Kasumi-1 (cell line): ENCODE results near the gene DMD.
"Not testable (repeated sequence)": the region's sequence is repeated elsewhere in the genome, so short reads cannot be mapped to it uniquely, and the experiment has no call there.

Source experiments
- DNase-seq, 2 experiments: peaks; one replicate each; lab custom pipeline; 2025; lab: John Stamatoyannopoulos, UW

The DMD gene

GRCh38 chrX:32847921-32848320 is 363.4 kb downstream of the DMD start:
- DNase-seq, result no peak

DNA sequence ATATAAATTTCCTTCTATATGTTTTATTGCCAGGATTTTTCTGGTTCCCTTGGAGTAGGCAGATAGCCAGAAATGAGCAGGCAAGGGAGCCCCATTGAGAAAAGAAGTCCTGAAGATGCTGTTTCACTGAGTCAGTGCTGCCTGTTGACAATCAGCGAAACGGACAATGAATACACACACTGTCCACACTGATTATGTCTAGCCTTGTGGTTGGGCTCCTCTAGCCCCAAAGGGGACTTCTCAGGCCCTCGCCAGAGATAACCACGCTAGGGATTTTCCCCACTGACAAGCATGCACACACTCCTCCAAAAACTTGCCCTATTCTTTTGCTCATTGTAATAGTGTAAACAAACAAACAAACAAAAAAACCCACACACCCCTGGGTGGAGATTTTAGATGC is 369.3 kb downstream of the DMD start:
- no peak for DNase-seq

- DNase-seq, result no peak
Measured at GRCh38 chrX:32839781-32840180, 371.6 kb downstream of the DMD start.

DNA sequence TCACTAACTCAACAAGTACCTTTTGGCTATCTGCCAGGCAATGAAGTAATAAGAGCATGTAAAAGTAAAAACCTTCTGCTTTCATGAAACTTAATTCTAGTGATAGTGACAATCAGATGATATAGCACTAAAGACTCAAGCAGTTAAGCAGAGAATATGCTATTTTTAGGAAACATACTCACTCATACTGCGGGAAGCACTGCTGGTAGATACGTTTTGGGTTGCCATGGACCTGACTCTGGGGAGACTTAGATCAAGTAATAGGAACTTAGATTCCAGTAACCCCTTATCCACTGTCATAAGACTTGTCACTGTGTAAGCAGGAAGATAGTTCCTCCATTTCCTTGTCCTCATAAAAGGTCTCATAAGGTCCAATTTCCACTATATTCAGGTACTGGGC is 386.3 kb downstream of the DMD start:
- DNase-seq, result no peak

DNA sequence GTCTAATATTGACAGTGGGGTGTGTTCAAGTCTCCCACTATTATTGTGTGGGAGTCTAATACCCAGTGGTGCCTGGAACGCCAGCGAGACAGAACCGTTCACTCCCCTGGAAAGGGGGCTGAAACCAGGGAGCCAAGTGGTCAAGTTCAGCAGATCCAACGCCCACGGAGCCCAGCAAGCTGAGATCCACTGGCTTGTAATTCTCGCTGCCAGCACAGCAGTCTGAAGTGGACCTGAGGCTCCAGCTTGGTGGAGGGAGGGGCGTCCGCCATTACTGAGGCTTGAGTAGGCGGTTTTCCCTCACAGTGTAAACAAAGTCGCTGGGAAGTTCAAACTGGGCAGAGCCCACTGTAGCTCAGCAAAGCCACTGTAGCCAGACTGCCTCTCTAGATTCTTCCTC is 407.3 kb downstream of the DMD start:
- no peak for DNase-seq

DNA sequence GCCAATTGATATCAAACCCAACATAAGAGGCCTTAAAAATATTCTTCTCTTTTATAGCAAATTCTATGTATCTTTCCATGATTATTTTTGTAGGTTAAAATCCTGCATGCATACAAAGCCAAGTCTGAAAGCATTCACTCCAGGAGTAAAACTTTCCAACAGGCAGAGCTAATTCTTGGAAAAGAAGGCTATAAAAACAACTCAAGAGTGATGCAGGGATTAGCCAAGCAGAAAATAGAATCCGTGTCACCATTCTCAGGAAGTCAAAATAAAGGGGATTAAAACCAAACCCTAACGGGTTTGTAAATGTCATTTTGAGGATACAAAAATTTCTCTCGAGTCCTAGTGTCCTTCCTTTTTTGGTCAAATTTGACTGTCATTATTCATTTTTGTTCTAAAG is 412.4 kb downstream of the DMD start:
- no peak for DNase-seq

DNA sequence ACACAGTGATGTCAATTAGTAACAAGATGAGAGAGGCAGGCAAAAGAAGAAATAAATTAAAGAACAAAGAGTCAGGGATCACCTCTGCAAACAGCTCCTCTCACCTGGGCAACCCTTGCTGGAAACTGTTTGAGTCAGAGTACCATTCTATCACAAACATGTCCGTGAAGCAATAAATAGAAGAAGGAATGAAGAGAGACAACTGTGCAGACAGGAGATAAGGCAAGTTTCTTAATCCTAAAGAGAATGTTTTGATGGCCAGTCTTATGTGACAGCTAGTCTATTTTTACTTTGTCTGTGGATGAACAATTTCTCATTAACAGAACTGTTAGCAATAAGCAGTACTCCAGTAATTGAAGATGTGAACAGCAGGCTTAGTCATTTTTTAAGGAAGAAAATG is 422.4 kb downstream of the DMD start:
- no peak for DNase-seq

DNA sequence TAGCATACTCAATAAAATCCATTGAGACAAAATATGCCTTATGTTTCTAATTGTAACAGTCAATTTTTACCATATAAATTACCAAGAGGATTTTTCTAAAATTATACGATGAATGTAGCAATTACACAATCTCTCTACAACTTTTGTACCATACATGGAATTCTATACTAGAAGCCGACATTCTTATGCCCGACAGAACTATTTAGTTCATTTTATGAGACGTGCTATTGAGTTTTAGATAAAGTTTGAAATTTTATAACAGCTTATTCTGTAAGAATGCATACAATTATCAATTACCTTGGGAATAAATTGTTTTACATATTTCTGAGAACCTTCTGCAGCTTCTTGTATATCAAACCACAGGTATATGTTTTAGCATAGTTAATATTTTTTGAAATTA is 431.2 kb downstream of the DMD start:
- no peak for DNase-seq

- DNase-seq, result no peak
Measured at GRCh38 chrX:32778965-32779364, 432.4 kb downstream of the DMD start.

DNA sequence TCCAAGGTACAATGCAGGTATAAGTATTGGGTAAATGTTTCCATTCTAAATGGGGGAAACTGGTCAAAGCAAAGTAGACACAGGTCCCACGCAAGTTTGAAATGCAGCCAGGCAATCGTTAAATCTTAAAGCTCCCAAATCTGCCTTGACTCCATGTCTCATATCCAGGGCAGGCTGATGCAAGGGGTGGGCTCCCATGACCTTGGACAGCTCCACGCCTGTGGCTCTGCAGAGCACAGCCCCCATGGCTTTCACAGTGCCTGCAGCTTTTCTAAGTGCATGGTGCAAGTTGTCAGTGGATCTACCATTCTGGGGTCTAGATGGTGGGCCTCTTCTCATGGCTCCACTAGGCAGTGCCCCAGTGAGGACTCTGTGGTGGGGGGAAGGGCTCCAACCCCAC is 436.4 kb downstream of the DMD start:
- no peak for DNase-seq

DNA sequence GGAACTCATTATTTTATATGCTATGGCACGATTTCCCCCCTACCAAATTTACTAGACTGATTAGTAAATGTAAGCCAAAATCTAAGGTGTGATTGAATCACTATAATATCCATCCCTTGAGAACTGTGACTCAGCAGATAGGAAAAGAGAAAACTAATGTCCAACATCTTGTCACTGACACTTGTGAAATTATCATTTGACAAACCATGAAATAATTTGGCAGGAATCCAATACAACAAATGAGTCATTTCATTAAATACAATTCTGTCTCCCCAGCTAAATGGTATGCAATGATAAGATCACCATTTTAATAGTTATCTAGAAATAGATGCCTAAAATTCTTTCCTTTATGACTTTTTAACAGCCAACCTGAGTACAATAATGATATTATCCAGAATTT is 462.3 kb downstream of the DMD start:
- no peak for DNase-seq

DNA sequence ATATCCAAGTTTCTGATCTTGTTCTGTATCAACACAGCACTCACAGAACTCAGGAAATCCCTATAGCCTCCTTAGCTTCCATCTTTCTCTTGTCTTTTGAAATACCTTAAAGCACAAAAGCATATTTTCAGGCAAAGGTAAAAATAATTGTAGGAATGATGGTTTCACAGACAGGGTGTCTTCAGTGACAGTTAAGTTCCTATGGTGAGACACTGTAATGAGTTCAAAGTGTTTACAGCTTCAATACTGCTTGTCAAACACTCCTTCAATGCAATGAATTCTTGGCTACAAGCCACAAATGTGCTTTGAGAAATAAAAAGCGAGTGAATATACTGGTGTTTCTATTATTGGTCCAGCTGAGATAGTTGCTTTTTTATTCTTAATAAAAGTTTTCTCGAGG is 466.0 kb downstream of the DMD start:
- no peak for DNase-seq

DNA sequence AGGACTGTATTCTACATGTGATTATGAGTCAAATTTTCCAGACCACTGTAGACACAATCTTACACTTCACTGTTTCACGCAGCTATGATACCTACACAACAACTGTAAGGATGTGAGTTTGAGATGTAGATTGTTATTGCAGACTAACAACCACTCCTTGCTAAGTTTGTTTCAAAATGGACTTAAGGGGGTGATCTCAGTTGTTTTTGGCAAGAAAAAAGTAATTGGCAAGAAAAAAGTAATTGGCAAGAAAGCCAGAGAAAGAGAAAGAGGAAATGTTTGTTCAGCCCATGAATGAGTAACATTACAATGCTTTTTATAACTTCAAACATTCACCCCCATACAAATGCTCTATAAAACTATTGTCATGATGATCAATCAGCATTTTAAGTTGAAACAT is 466.4 kb downstream of the DMD start:
- no peak for DNase-seq

- DNase-seq, result no peak
Measured at GRCh38 chrX:32741910-32742309, 469.4 kb downstream of the DMD start.

GRCh38 chrX:32708542-32708941 is 502.8 kb downstream of the DMD start:
- DNase-seq, result no peak

GRCh38 chrX:32705385-32705784 is 506.0 kb downstream of the DMD start:
- DNase-seq, result not testable (repeated sequence)

- DNase-seq, result no peak
Measured at GRCh38 chrX:32687379-32687778, 524.0 kb downstream of the DMD start.

DNA sequence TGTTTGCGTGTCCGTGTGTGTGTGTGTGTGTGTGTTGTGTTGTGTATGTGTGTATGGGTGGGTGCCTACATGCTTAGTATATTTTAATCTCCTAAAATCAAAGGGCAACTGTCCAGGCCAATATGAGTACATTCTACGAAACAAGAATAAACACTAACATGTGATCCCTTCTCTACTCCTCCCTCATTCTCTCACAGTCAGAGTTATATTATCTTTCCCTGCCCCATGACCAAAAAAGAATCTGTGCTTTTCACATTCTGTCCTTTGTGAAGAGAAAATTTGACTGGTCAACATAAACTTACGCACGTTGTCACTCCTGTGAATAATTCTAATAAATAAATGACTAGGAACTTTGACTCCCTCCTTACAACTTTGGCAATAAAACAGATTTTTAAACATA is 532.9 kb downstream of the DMD start:
- no peak for DNase-seq

DNA sequence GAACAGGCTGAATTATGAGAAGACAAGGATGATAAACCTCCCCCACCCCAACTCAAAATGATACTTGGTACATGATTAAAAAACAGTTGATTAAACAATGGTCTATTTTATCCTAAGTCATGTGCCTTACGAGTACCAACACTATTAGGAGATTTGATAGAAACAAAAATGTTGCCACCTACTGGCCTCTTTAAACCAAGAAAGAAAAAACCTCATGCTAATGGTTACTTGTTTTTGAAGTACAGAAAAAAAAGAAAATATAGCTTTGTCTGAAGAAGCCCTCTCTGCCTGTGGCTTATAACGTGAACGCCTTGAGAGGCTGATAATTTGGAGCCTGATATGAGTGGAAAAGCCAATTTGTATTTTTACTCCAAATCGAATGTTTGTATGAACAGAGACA is 538.2 kb downstream of the DMD start:
- peak in 1 of 2 experiments; percentile 37 for DNase-seq

- no peak for DNase-seq
Measured at GRCh38 chrX:32662516-32662915, 548.8 kb downstream of the DMD start.

DNA sequence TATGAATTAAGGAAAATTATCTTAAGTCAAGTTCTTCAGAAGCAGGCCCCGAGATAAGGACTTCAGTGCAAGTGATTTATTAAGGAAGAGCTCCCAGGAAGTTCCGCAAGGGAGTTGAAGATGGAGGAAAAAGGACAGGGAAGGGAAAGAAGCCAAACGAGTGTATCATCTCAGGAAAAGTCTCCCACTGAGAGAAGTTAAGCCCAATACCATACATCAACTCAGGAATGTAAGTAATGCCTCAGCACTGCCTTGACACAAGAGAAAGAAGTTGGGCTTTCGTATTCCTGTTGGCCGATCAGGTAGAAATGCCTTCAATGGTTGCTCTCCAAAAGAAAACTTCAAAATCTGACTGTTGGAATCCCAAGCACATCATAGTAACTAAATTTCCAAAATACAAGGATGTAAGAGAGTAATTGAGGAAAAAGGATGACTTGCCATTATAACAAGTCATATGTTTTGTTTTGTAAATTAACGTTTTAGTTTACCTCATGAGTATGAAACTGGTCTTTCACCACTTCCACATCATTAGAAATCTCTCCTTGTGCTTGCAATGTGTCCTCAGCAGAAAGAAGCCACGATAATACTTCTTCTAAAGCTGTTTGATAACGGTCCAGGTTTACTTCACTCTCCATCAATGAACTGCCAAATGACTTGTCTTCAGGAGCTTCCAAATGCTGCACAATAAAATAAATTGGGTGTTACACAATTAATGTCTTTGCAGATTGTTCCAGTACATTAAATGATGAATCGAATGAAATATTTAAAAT is 566.7 kb downstream of the DMD start:
- no peak for DNase-seq

DNA sequence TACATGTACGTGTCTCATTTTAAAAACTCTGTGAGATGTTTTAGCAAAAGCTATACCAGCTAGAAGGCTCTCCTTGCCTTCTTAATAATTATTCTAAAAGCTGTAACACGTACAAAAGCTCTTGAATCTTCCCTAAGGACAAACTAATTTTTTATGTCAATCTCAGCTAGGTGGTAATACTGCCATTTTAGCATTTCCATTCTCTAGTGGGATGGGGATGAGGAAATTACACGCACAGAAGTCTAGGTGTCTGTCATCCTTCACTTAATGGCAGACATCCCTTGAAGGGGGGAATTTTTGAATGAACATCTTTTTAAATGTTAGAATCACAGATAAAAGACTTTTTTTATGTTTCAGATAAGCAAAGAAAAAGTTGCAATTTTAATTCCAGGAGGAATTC is 569.1 kb downstream of the DMD start:
- DNase-seq, result no peak

- no peak for DNase-seq
Measured at GRCh38 chrX:32618154-32618553, 593.2 kb downstream of the DMD start.

GRCh38 chrX:32614707-32615106 is 596.6 kb downstream of the DMD start:
- no peak for DNase-seq
